Heart right ventricle (tissue), 16 donors: ENCODE measurements around the gene SMYD3. TPM values are rescaled to one million over a fixed set of nuclear protein-coding genes. Genes with fewer than 3 reads are reported as not detected.

Experiments
- ATAC-seq, 8 donors: fragments of 200-7000 bp; cut with Tn5 transposase; one replicate each; pipeline ENCODE4 v1.9.1; 2020; ENCODE audit warnings: mild to moderate bottlenecking in 8 of 8, moderate library complexity in 8 of 8, moderate number of reproducible peaks in 1 of 8
- DNase-seq, 2 donors: peaks; one replicate each; pipeline ENCODE4 v3.0.0-alpha.2; 2020
- H3K27ac ChIP-seq, 10 donors: fragments of 200-600 bp; sonication (generic) in 2 of 10; one replicate each; pipeline versions ENCODE4 v1.5.0 to v1.8.0; 2020 to 2022; ENCODE audit warnings: mild to moderate bottlenecking in 3 of 10
- H3K27me3 ChIP-seq, 7 donors: fragments of 200-600 bp; one replicate each; pipeline ENCODE4 v1.8.0; 2021 to 2022; ENCODE audit warnings: mild to moderate bottlenecking in 2 of 7
- H3K36me3 ChIP-seq, 9 donors: fragments of 200-600 bp; sonication (generic) in 1 of 9; one replicate each; pipeline versions ENCODE4 v1.5.0 to v1.8.0; 2020 to 2022; ENCODE audit warnings: mild to moderate bottlenecking in 2 of 9
- H3K4me1 ChIP-seq, 9 donors: fragments of 200-600 bp; sonication (generic) in 1 of 9; one replicate each; pipeline versions ENCODE4 v1.5.0 to v1.8.0; 2020 to 2022; ENCODE audit warnings: mild to moderate bottlenecking in 4 of 9
- H3K4me3 ChIP-seq, 10 donors: fragments of 200-600 bp; sonication (generic) in 2 of 10; one replicate each; pipeline versions ENCODE4 v1.5.0 to v1.8.0; 2020 to 2022; ENCODE audit warnings: mild to moderate bottlenecking in 7 of 10, moderate library complexity in 2 of 10
- H3K9me3 ChIP-seq, 11 donors: fragments of 200-600 bp in 10 of 11; sonication (generic) in 2 of 11; one replicate each; pipeline versions ENCODE4 v1.5.0 to v1.8.0; 2013 to 2022; ENCODE audit warnings: mild to moderate bottlenecking in 2 of 11, control low read depth in 1 of 11, moderate library complexity in 1 of 11
- WGBS, 2 donors: extraction: QIAGEN DNeasy Blood & Tissue Kit; methylation state at CpG; one replicate each; pipeline ENCODE4 v1.1.7; 2013; ENCODE audit warnings: inconsistent platforms in 1 of 2; 5-methylcytosine and 5-hydroxymethylcytosine counted together
- intact Hi-C, 10 donors: fragments of 100-400 bp; cut with DNase I; formaldehyde crosslinking; loops; one replicate each; pipeline versions ENCODE4 v1.11.1 to v1.14.2; 2022
- polyA plus RNA-seq, 2 donors: library from polyadenylated mRNA; stranded (reverse); fragments of 200-250 nt; gene quantifications; one replicate each; pipeline ENCODE4 v1.2.3, GENCODE V29; 2013
- total RNA-seq, 10 donors: library from RNA; stranded (reverse); fragmentation: NEBNext Ultra II Directional in 3 of 10; extraction: Animal tissue kit (Norgen Biotek cat#: 25700) in 3 of 10; gene quantifications; one replicate each; pipeline versions ENCODE4 v1.2.1 to v1.2.4, GENCODE V29; 2021 to 2023
- TF ChIP-seq, protein P1 (sequence below), 9 donors: fragments of 200-600 bp; sonication (generic) in 2 of 9; IDR thresholded peaks; one replicate each; pipeline versions ENCODE4 v1.5.0 to v1.8.0; 2021 to 2022; ENCODE audit warnings: antibody characterized with exemption in 9 of 9, mild to moderate bottlenecking in 5 of 9, moderate library complexity in 1 of 9
- donor health status: Arrhythmogenic right ventricular cardiomyopathy.
- donor health status: ischemic (EF 13 %, LVEDD 7.1; RV severe dilation, severe dysfunction).
- donor health status: healthy with polysubstance abuse.
- donor health status: DM: no; HTN: yes; CAD: no.
- donor health status: DM: no; HTN: no; CAD: no.
- donor health status: ischemic (EF 25% LVEDD 6.9; RV normal size, moderate dysfunction).
- donor health status: ischemic (EF 25% LVEDD 5.7; RV mildly dilated, moderate dysfunction).
- donor health status: healthy.
- donor health status: DM: yes; HTN: yes; CAD: no.
- donor health status: Ischemic cardiomyopathy.
- donor health status: ischemic (EF 35%, LVEDD 5.7; RV mildly dilated, moderate dysfunction).
- donor health status: nonischemic (EF 11% LVEDD 7.7; RV severe dilation, severe dysfunction).
- donor health status: DM: yes; HTN: yes; CAD: no.
- donor health status: PGD.
- donor health status: ischemic (EF 29% LVEDD 5.4; RV normal size, mild dysfunction).
- donor health status: nonischemic (EF 23%, LVEDD 6.1; RV moderate dilation, normal function).

The SMYD3 gene
- total and polyA plus RNA-seq, 12 donors = 5.9 to 13.9 (median 8.1) TPM

DNA sequence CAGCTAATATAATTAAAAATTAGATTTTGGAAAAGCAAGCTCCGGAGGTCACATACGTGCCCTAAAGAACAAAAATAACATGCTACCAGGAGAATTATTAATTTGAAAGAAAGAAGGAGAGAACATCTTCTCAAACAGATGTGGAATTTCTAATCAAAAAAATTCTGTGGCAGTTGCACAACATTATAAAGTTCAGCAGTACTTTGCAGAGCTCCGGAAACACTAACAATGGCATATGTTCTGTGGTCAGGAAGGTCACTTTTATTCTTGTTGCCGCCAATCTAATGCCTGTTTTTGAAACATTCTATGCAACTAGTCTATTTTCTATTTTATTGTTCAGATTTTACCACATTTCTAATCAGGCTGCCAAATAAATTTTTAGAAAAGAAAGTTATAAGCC, 186.8 kb downstream of the SMYD3 start:
- Histone ChIP-seq H3K27ac (no peak overlapping the region), H3K4me3 (no peak overlapping the region), H3K27me3 (no peaks in the 10 kb centered on the region), H3K9me3 (no peaks in the 10 kb centered on the region), H3K36me3 (no peaks in the 10 kb centered on the region), H3K4me1 (peaks cover 0 to 8% (median 0%) of the 10 kb centered on the region in 9 donors)
- WGBS, 2 donors = 61 to 70% methylated on average over 4 of the region's 4 CpGs
- ATAC-seq = no peak
- TF ChIP-seq, protein P1, sequence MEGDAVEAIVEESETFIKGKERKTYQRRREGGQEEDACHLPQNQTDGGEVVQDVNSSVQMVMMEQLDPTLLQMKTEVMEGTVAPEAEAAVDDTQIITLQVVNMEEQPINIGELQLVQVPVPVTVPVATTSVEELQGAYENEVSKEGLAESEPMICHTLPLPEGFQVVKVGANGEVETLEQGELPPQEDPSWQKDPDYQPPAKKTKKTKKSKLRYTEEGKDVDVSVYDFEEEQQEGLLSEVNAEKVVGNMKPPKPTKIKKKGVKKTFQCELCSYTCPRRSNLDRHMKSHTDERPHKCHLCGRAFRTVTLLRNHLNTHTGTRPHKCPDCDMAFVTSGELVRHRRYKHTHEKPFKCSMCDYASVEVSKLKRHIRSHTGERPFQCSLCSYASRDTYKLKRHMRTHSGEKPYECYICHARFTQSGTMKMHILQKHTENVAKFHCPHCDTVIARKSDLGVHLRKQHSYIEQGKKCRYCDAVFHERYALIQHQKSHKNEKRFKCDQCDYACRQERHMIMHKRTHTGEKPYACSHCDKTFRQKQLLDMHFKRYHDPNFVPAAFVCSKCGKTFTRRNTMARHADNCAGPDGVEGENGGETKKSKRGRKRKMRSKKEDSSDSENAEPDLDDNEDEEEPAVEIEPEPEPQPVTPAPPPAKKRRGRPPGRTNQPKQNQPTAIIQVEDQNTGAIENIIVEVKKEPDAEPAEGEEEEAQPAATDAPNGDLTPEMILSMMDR (IDR thresholded peaks at IDR 0.05) = no peak
- no peak for DNase-seq
- intact Hi-C loops = no loop called here

- WGBS, 2 donors = 84 to 88% methylated on average over 5 of the region's 5 CpGs
- H3K9me3 ChIP-seq = no peaks in the 10 kb centered on the region
- intact Hi-C loops = no loop called here
- H3K27ac ChIP-seq = no peak overlapping the region
- TF ChIP-seq, protein P1 (IDR thresholded peaks at IDR 0.05) = no peak
- H3K36me3 ChIP-seq = no peaks in the 10 kb centered on the region
- no peaks in the 10 kb centered on the region for H3K27me3 ChIP-seq
- no peak for DNase-seq
- no peak for ATAC-seq
- no peak overlapping the region for H3K4me3 ChIP-seq
- H3K4me1 ChIP-seq = peaks cover 0 to 8% (median 0%) of the 10 kb centered on the region in 9 donors
Observed at GRCh38 chr1:246319083-246319714, 187.9 kb downstream of the SMYD3 start.

- DNase-seq = no peak
- no peaks in the 10 kb centered on the region for H3K27me3 ChIP-seq
- peaks cover 0 to 8% (median 0%) of the 10 kb centered on the region in 9 donors for H3K4me1 ChIP-seq
- ATAC-seq = no peak
- 91 to 92% methylated on average over 3 of the region's 3 CpGs for WGBS, 2 donors
- no peak overlapping the region for H3K4me3 ChIP-seq
- TF ChIP-seq, protein P1 (IDR thresholded peaks at IDR 0.05) = no peak
- no peaks in the 10 kb centered on the region for H3K36me3 ChIP-seq
- intact Hi-C loops = no loop called here
- H3K27ac ChIP-seq = no peak overlapping the region
- H3K9me3 ChIP-seq = no peaks in the 10 kb centered on the region
Observed at GRCh38 chr1:246318622-246319021, 188.5 kb downstream of the SMYD3 start.

GRCh38 chr1:246318036-246318359, 189.1 kb downstream of the SMYD3 start:
- intact Hi-C loops = no loop called here

More at GRCh38 chr1:246318036-246318359, 189.1 kb downstream of the SMYD3 start:
- Histone ChIP-seq H3K27ac (no peak overlapping the region), H3K27me3 (no peaks in the 10 kb centered on the region), H3K4me3 (no peak overlapping the region), H3K4me1 (peaks cover 0 to 8% (median 0%) of the 10 kb centered on the region in 9 donors), H3K36me3 (no peaks in the 10 kb centered on the region), H3K9me3 (no peaks in the 10 kb centered on the region)
- DNase-seq = no peak
- no peak for ATAC-seq
- TF ChIP-seq, protein P1 (IDR thresholded peaks at IDR 0.05) = no peak
